ENCODE measurements around the gene CFAP119.

Gene CFAP119

DNA sequence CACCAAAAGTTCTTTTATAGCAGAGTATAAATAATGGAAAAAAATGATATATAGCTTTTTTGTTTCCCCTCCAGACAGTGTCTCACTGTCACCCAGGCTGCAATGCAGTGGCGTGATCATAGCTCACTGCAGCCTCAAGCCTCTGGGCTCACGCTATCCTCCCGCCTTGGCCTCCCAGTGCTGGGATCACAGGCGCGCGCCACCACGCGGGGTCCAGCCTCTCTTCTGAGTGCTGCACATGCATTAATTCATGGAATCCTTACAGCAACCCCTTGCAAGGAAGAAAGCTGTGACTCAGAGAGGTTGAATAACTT is 43.2 kb upstream of the CFAP119 start:
- H3K9me3 ChIP-seq (ENCODE audit: control insufficient read depth, low read length), result no peaks in the 10 kb centered on the region
- peak overlapping the region; percentile 87 for H3K4me2 ChIP-seq (ENCODE audit: low read length)

DNA sequence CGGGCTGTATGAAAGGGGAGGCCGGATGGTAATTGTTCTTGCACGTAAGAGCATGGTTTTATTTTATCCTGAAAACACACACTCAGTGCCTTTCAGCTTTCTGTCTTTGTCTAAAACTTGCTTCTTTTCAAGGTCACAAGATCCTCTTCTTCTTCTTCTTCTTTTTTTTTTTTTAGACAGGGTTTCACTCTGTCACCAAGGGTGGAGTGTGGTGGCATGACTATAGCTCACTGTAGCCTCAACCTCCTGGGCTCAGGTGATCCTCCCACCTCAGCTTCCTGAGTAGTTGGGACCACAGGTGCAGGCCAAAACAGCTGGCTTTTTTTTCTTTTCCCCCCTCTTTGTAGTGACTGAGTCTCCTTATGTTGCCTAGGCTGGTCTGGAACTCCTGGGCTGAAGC is 41.1 kb upstream of the CFAP119 start:
- Histone ChIP-seq H3K4me1 (peaks cover 9% of the 10 kb centered on the region), H3K9me3 (ENCODE audit: control insufficient read depth, low read length) (no peaks in the 10 kb centered on the region), H3K4me3 (ENCODE audit: low read depth, low read length) (no peak overlapping the region), H3K27ac (no peak overlapping the region), H3K36me3 (ENCODE audit: control insufficient read depth, insufficient read depth, low read length) (no peaks in the 10 kb centered on the region), H3K4me2 (ENCODE audit: low read length) (no peak overlapping the region), H3K27me3 (ENCODE audit: control insufficient read depth, insufficient read depth, low read length) (no peaks in the 10 kb centered on the region), H2AFZ (peak overlapping the region; percentile 29), H3K79me2 (no peaks in the 10 kb centered on the region), H3K9ac (no peak overlapping the region)
- TF ChIP-seq, protein P1, sequence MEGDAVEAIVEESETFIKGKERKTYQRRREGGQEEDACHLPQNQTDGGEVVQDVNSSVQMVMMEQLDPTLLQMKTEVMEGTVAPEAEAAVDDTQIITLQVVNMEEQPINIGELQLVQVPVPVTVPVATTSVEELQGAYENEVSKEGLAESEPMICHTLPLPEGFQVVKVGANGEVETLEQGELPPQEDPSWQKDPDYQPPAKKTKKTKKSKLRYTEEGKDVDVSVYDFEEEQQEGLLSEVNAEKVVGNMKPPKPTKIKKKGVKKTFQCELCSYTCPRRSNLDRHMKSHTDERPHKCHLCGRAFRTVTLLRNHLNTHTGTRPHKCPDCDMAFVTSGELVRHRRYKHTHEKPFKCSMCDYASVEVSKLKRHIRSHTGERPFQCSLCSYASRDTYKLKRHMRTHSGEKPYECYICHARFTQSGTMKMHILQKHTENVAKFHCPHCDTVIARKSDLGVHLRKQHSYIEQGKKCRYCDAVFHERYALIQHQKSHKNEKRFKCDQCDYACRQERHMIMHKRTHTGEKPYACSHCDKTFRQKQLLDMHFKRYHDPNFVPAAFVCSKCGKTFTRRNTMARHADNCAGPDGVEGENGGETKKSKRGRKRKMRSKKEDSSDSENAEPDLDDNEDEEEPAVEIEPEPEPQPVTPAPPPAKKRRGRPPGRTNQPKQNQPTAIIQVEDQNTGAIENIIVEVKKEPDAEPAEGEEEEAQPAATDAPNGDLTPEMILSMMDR (IDR thresholded peaks at IDR 0.05), result no peak

More for the DNA sequence above, 43.2 kb upstream of the CFAP119 start:
- Histone ChIP-seq H3K4me1 (peaks cover 9% of the 10 kb centered on the region), H3K79me2 (no peaks in the 10 kb centered on the region), H3K9ac (peak overlapping the region; percentile 67), H3K27me3 (ENCODE audit: control insufficient read depth, insufficient read depth, low read length) (no peaks in the 10 kb centered on the region), H2AFZ (peak overlapping the region; percentile 100), H3K4me3 (ENCODE audit: low read depth, low read length) (peak overlapping the region; percentile 90), H3K27ac (peak overlapping the region; percentile 90), H3K36me3 (ENCODE audit: control insufficient read depth, insufficient read depth, low read length) (no peaks in the 10 kb centered on the region)
- TF ChIP-seq, protein P1 (IDR thresholded peaks at IDR 0.05), result no peak

DNA sequence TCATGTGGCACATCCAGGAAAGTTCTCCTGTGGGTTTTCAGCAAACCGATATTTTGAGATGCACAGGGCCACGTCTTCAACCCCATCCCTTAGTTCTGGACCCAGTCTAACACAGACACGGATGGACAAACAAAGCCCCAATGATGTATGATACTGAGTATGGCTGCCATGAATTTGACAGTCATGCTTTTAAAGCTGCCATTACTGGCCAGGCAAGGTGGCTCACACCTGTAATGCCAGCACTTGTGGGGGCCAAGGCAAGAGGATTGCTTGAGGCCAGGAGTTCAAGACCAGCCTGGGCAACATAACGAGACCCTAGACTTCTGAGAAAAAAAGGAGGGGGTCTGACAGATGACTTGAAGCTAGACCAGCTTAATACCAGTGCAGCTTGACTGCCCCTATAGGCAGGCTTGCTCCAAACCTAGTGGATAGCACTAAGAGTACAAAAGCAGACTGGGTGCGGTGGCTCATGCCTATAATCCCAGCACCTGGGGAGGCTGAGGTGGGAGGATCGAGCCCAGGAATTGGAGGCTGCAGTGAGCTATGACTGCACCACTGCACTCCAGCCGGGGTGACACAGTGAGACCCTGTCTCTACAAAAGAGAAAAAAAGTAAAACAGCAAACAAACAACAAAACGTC is 35.9 kb upstream of the CFAP119 start:
- Histone ChIP-seq H3K9ac (no peak overlapping the region), H3K27ac (no peak overlapping the region)
- TF ChIP-seq, protein P1 (IDR thresholded peaks at IDR 0.05), result no peak

DNA sequence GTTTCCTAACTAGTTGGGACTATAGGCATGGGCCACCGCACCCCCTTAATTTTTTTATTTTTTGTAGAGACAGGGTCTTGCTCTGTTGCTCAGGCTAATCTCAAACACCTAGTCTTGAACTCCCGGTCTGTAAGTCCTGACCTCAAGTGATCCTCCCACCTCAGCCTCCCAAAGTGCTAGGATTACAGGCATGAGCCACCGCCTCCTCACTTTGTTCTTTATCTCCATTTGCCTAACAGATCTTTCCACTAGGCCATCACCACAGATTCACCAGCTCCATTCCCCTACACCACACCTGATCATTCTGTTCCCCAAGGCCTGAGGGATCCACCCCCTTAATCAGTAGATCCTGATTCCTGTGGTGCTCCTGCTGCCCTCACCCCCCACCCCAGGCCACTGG is 32.8 kb upstream of the CFAP119 start:
- no peak overlapping the region for H3K4me3 ChIP-seq (ENCODE audit: low read depth, low read length)
- no peak overlapping the region for H3K9ac ChIP-seq
- H3K79me2 ChIP-seq, result no peaks in the 10 kb centered on the region
- no peaks in the 10 kb centered on the region for H3K36me3 ChIP-seq (ENCODE audit: control insufficient read depth, insufficient read depth, low read length)
- H3K27me3 ChIP-seq (ENCODE audit: control insufficient read depth, insufficient read depth, low read length), result no peaks in the 10 kb centered on the region
- TF ChIP-seq, protein P1 (IDR thresholded peaks at IDR 0.05), result no peak
- H3K4me2 ChIP-seq (ENCODE audit: low read length), result no peak overlapping the region
- no peaks in the 10 kb centered on the region for H3K9me3 ChIP-seq (ENCODE audit: control insufficient read depth, low read length)
- H3K27ac ChIP-seq, result no peak overlapping the region
- H2AFZ ChIP-seq, result no peak overlapping the region
- no peaks in the 10 kb centered on the region for H3K4me1 ChIP-seq

More for the DNA sequence above, 35.9 kb upstream of the CFAP119 start:
- no peaks in the 10 kb centered on the region for H3K27me3 ChIP-seq (ENCODE audit: control insufficient read depth, insufficient read depth, low read length)
- no peak overlapping the region for H2AFZ ChIP-seq
- H3K4me1 ChIP-seq, result no peaks in the 10 kb centered on the region
- H3K4me2 ChIP-seq (ENCODE audit: low read length), result no peak overlapping the region
- H3K36me3 ChIP-seq (ENCODE audit: control insufficient read depth, insufficient read depth, low read length), result no peaks in the 10 kb centered on the region
- H3K79me2 ChIP-seq, result no peaks in the 10 kb centered on the region
- H3K4me3 ChIP-seq (ENCODE audit: low read depth, low read length), result no peak overlapping the region
- H3K9me3 ChIP-seq (ENCODE audit: control insufficient read depth, low read length), result no peaks in the 10 kb centered on the region

DNA sequence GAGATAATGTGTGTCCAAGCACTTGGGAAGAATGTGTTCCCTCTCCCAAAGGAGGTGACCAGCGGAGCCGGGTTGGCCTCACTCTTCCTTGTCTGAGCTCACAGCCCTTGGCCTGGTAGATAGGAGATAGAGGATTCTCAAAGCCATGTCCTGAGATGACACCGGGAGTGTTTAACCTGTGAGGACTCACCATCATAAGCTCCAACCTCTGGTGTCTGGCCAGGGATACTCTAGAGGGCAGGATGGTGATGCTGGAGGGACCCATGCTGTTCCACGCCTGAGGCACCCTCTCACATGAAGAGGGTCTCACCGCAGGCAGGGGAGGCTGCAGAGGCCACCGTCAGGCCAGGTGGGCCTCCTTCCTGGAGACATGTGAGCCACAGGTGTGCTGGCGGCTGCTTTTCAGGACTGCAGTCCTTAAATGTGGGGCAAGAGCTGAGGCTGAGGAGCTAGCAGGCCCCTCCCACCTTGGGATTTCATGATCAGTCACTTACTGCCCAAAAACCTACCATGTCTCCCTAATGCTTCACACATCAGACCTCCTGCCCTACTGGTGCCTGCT is 31.7 kb upstream of the CFAP119 start:
- H3K27me3 ChIP-seq (ENCODE audit: control insufficient read depth, insufficient read depth, low read length), result no peaks in the 10 kb centered on the region
- H3K4me3 ChIP-seq (ENCODE audit: low read depth, low read length), result no peak overlapping the region
- TF ChIP-seq, protein P1 (IDR thresholded peaks at IDR 0.05), result no peak
- no peaks in the 10 kb centered on the region for H3K4me1 ChIP-seq
- H3K4me2 ChIP-seq (ENCODE audit: low read length), result no peak overlapping the region
- no peaks in the 10 kb centered on the region for H3K79me2 ChIP-seq
- no peaks in the 10 kb centered on the region for H3K36me3 ChIP-seq (ENCODE audit: control insufficient read depth, insufficient read depth, low read length)
- H3K9ac ChIP-seq, result no peak overlapping the region
- H3K9me3 ChIP-seq (ENCODE audit: control insufficient read depth, low read length), result no peaks in the 10 kb centered on the region
- H3K27ac ChIP-seq, result no peak overlapping the region
- no peak overlapping the region for H2AFZ ChIP-seq
